MM.1S (cell line): ENCODE data around the gene PTPN18.

ENCODE experiments used
- DNase-seq: peaks from one replicate; pipeline ENCODE4 v3.0.0-alpha.2; 2015
- H2AFZ ChIP-seq: fragments of 300-600 bp; sonication (generic); 2 replicates; pipeline ENCODE4 v1.6.0; 2016; ENCODE audit warnings: antibody characterized with exemption, low read length
- H3F3A ChIP-seq: fragments of 300-600 bp; sonication (generic); 2 replicates; pipeline ENCODE4 v1.6.1; 2016; ENCODE audit warnings: mild to moderate bottlenecking, antibody characterized with exemption, low read length, moderate library complexity, mixed read lengths; ENCODE audit not compliant: insufficient read depth
- H3K27ac ChIP-seq: fragments of 300-600 bp; sonication (generic); 2 replicates; pipeline ENCODE4 v1.5.1; 2016; ENCODE audit warnings: mild to moderate bottlenecking, low read length
- H3K27me3 ChIP-seq: fragments of 300-600 bp; sonication (generic); replicated peaks from 2 replicates; pipeline ENCODE4 v1.6.0; 2016; ENCODE audit warnings: low read length; ENCODE audit not compliant: insufficient read depth
- H3K36me3 ChIP-seq: fragments of 300-600 bp; sonication (generic); replicated peaks from 2 replicates; pipeline ENCODE4 v1.6.1; 2016; ENCODE audit warnings: mild to moderate bottlenecking, low read length, mixed read lengths; ENCODE audit not compliant: insufficient read depth
- H3K4me1 ChIP-seq: fragments of 300-600 bp; sonication (generic); 2 replicates; pipeline ENCODE4 v1.6.1; 2016; ENCODE audit warnings: low read length, mixed read lengths
- H3K4me2 ChIP-seq: fragments of 300-600 bp; sonication (generic); 2 replicates; pipeline ENCODE4 v1.6.0; 2016; ENCODE audit warnings: low read depth, low read length
- H3K4me3 ChIP-seq: fragments of 300-600 bp; sonication (generic); 2 replicates; pipeline ENCODE4 v1.5.1; 2016; ENCODE audit warnings: low read length, mixed read lengths
- H3K79me2 ChIP-seq: fragments of 300-600 bp; sonication (generic); 2 replicates; pipeline ENCODE4 v1.6.1; 2016; ENCODE audit warnings: mixed run types, low read length, mixed read lengths
- H3K9ac ChIP-seq: fragments of 300-600 bp; sonication (generic); 2 replicates; pipeline ENCODE4 v1.6.1; 2016; ENCODE audit warnings: low read length, mixed read lengths
- H3K9me2 ChIP-seq: fragments of 300-600 bp; sonication (generic); replicated peaks from 2 replicates; pipeline ENCODE4 v1.6.1; 2016; ENCODE audit warnings: mild to moderate bottlenecking, low read length, mixed read lengths; ENCODE audit not compliant: insufficient read depth
- H3K9me3 ChIP-seq: fragments of 300-600 bp; sonication (generic); replicated peaks from 2 replicates; pipeline ENCODE4 v1.6.1; 2016; ENCODE audit warnings: mild to moderate bottlenecking, low read length, mixed read lengths; ENCODE audit not compliant: insufficient read depth
- H4K20me1 ChIP-seq: fragments of 300-600 bp; sonication (generic); 2 replicates; pipeline ENCODE4 v1.6.1; 2016; ENCODE audit warnings: mild to moderate bottlenecking, low read length, moderate library complexity, mixed read lengths; ENCODE audit not compliant: insufficient read depth
- CTCF ChIP-seq: fragments of 300-600 bp; sonication (generic); IDR thresholded peaks from 2 replicates; pipeline ENCODE4 v1.5.1; 2016; ENCODE audit warnings: antibody characterized with exemption, low read length, mixed read lengths
- EZH2 ChIP-seq: fragments of 300-600 bp; sonication (generic); optimal IDR thresholded peaks from 2 replicates; pipeline ENCODE3; 2017; ENCODE audit warnings: low read depth, mild to moderate bottlenecking, antibody characterized with exemption, low read length, mixed read lengths
- EZH2phosphoT487 ChIP-seq: fragments of 300-600 bp; sonication (generic); IDR thresholded peaks from 2 replicates; pipeline ENCODE4 v1.6.1; 2018; ENCODE audit warnings: antibody characterized with exemption, low read length

The PTPN18 gene

GRCh38 chr2:130380096-130380934 lies 24.5 kb downstream of the PTPN18 start:
- no peak overlapping the region for H3K4me3 ChIP-seq
- no peaks in the 10 kb centered on the region for H3K27me3 ChIP-seq
- H3F3A ChIP-seq, result peaks cover 26% of the 10 kb centered on the region

DNA sequence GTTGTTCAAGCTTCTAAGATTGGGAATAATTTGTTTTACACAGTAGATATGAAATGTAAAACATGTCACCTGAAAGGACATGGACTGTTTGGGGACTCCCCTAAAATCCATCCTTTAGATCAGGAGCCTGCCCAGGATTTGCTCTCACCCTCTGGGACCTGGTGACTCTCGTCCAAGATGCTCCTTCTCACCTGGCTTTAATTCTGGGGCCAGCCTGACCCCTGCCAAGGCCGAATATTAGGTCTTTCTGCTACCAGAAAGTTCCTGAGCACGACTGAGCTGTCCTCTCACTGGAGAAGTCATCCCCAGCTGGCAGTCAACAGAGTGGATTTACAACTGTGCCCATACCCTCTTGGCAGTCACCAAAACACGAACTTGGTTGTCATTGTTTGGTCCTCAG lies 25.3 kb downstream of the PTPN18 start:
- peaks cover 29% of the 10 kb centered on the region for H3K4me1 ChIP-seq

More at GRCh38 chr2:130380096-130380934, 24.5 kb downstream of the PTPN18 start:
- Histone ChIP-seq H3K27ac (no peak overlapping the region), H3K79me2 (peaks cover 12% of the 10 kb centered on the region), H3K4me1 (peaks cover 27% of the 10 kb centered on the region), H3K9me2 (no peaks in the 10 kb centered on the region), H4K20me1 (no peaks in the 10 kb centered on the region), H3K9ac (no peak overlapping the region), H3K9me3 (no peaks in the 10 kb centered on the region), H2AFZ (no peak overlapping the region), H3K36me3 (no peaks in the 10 kb centered on the region), H3K4me2 (no peak overlapping the region)
- no peak for TF ChIP-seq CTCF
- TF ChIP-seq EZH2, result no peak
- no peak for TF ChIP-seq EZH2phosphoT487
- DNase-seq, result no peak

DNA sequence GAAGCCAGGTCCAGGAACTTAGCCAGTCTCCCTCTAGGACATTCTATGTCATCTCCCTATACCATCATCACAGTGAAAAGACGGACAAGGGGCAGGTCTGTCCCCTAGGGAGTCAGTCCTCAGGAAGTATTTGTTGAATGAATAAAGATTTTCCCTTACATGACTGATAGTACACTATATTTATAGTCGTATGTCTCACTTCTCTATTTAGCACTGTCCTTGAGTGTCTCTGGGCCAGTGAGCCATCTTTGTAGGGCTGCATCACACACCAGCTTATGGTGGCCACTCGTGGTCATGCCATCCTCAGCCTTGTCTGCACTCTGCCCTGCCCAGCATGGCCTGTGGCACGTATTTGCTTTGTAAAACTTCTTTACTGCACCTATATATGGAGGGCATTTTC lies 25.8 kb downstream of the PTPN18 start:
- Histone ChIP-seq H3K4me2 (no peak overlapping the region), H3K27ac (no peak overlapping the region), H3K9ac (no peak overlapping the region), H3K9me3 (no peaks in the 10 kb centered on the region), H4K20me1 (no peaks in the 10 kb centered on the region), H3K4me1 (peaks cover 30% of the 10 kb centered on the region), H3K4me3 (no peak overlapping the region), H3F3A (peaks cover 22% of the 10 kb centered on the region), H3K27me3 (no peaks in the 10 kb centered on the region), H2AFZ (no peak overlapping the region), H3K79me2 (peaks cover 12% of the 10 kb centered on the region), H3K36me3 (no peaks in the 10 kb centered on the region), H3K9me2 (no peaks in the 10 kb centered on the region)
- TF ChIP-seq CTCF (no peak), EZH2phosphoT487 (no peak), EZH2 (no peak)
- no peak for DNase-seq

More for the DNA sequence above, 25.3 kb downstream of the PTPN18 start:
- Histone ChIP-seq H3K27me3 (no peaks in the 10 kb centered on the region), H3F3A (peaks cover 27% of the 10 kb centered on the region), H3K9me2 (no peaks in the 10 kb centered on the region), H3K9ac (no peak overlapping the region), H3K9me3 (no peaks in the 10 kb centered on the region), H3K79me2 (peaks cover 12% of the 10 kb centered on the region), H3K27ac (no peak overlapping the region), H4K20me1 (no peaks in the 10 kb centered on the region), H3K4me2 (no peak overlapping the region), H3K36me3 (no peaks in the 10 kb centered on the region), H2AFZ (no peak overlapping the region), H3K4me3 (no peak overlapping the region)
- no peak for DNase-seq
- TF ChIP-seq CTCF (no peak), EZH2phosphoT487 (no peak), EZH2 (no peak)
